HG02642 (cell line): Measurements from ENCODE around the gene RTL1.

Source experiments
- ATAC-seq: cut with Tn5 transposase; IDR thresholded peaks from one replicate; pipeline ENCODE4 v1.9.1; 2021; ENCODE audit warnings: mild to moderate bottlenecking; ENCODE audit not compliant: unreplicated experiment, poor library complexity

The RTL1 gene

GRCh38 chr14:100882991-100883788 is 20.3 kb downstream of the RTL1 start:
- ATAC-seq: no peak

- ATAC-seq: no peak
Measured at GRCh38 chr14:100882026-100882967, 21.2 kb downstream of the RTL1 start.

GRCh38 chr14:100881211-100882025 is 22.1 kb downstream of the RTL1 start:
- no peak for ATAC-seq

- ATAC-seq: no peak
Measured at GRCh38 chr14:100880271-100881101, 23.0 kb downstream of the RTL1 start.

- ATAC-seq: no peak
Measured at GRCh38 chr14:100879782-100880181, 23.7 kb downstream of the RTL1 start.

GRCh38 chr14:100879194-100879593 is 24.3 kb downstream of the RTL1 start:
- ATAC-seq: no peak

- ATAC-seq: no peak
Measured at GRCh38 chr14:100878271-100879146, 25.0 kb downstream of the RTL1 start.

- no peak for ATAC-seq
Measured at GRCh38 chr14:100875861-100876590, 27.5 kb downstream of the RTL1 start.

- no peak for ATAC-seq
Measured at GRCh38 chr14:100875126-100875525, 28.4 kb downstream of the RTL1 start.

GRCh38 chr14:100874411-100875091 is 29.0 kb downstream of the RTL1 start:
- ATAC-seq: no peak

- ATAC-seq: no peak
Measured at GRCh38 chr14:100874051-100874410, 29.5 kb downstream of the RTL1 start.

- no peak for ATAC-seq
Measured at GRCh38 chr14:100873096-100873482, 30.4 kb downstream of the RTL1 start.

GRCh38 chr14:100872259-100873095 is 31.0 kb downstream of the RTL1 start:
- ATAC-seq: no peak

GRCh38 chr14:100871234-100872186 is 32.0 kb downstream of the RTL1 start:
- no peak for ATAC-seq

GRCh38 chr14:100868621-100869370 is 34.7 kb downstream of the RTL1 start:
- ATAC-seq: no peak
